Activated effector memory CD4-positive, alpha-beta T cell treated with Interleukin-2 at 50 U/mL for 16 hours (primary cell): ENCODE data around the gene MMRN2.
A peak's percentile ranks its signal among the peaks of the same experiment; 100 is the strongest.
"Not testable (repeated sequence)": the region's sequence is repeated elsewhere in the genome, so short reads cannot be mapped to it uniquely, and the experiment has no call there.

Experiments used
- DNase-seq: peaks from one replicate; pipeline ENCODE4 v3.0.0-alpha.2; 2020

MMRN2 gene, protein sequence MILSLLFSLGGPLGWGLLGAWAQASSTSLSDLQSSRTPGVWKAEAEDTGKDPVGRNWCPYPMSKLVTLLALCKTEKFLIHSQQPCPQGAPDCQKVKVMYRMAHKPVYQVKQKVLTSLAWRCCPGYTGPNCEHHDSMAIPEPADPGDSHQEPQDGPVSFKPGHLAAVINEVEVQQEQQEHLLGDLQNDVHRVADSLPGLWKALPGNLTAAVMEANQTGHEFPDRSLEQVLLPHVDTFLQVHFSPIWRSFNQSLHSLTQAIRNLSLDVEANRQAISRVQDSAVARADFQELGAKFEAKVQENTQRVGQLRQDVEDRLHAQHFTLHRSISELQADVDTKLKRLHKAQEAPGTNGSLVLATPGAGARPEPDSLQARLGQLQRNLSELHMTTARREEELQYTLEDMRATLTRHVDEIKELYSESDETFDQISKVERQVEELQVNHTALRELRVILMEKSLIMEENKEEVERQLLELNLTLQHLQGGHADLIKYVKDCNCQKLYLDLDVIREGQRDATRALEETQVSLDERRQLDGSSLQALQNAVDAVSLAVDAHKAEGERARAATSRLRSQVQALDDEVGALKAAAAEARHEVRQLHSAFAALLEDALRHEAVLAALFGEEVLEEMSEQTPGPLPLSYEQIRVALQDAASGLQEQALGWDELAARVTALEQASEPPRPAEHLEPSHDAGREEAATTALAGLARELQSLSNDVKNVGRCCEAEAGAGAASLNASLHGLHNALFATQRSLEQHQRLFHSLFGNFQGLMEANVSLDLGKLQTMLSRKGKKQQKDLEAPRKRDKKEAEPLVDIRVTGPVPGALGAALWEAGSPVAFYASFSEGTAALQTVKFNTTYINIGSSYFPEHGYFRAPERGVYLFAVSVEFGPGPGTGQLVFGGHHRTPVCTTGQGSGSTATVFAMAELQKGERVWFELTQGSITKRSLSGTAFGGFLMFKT

DNA sequence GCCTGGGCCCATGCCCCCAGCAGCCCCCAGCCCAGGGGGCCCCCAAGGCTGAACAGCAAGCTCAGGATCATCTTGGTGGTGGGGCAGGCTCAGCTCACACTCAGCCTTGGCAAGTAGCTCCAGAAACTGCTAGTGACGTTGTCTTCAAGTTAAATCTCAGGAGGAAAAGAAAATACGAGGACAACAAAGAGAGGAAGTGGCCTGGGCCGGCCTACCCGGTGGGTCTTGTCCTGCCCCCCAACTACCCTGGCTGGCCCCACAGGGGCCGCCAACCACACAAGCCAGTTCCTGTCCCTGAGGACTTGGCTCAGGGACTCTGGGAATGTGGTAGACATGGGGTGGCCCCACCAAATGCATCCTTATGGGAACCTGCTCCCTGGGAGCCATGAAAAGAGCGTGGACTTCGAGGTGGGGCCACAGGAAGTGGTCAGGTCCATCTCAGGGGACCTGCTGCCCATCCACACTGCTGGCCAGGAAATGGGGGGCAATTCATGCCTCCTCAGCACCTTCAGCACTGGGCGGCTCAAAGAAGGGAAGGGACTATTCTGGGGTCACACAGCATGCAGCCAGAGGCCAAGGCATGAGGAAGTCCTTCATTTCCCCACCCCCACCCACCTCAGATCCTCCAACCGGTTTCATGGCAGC, at the start of gene MMRN2:
Gene MMRN2 (minus strand): TSS at position 145 of the 645 bp plus-strand sequence. CDS start 74 bp downstream, at position 71.
- no peak for DNase-seq

DNA sequence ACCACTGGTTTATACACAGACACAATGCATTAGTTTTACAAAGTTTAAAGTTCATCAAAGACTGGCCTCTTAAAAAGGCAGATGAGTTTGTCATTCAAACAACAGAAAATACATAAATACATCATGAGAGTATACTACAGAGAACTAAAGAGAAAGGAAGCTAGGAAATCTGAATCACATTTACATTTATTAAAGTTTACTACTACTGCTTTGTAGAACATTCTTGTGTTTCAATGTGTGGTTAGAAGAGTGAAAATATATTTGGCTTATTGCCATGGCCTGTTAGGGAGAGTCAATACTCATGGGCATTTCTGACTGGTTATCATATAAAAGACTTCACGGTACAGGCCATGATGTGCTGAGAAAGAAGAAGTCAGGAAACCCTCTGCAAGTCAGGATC, 49.7 kb upstream of the MMRN2 start:
- not testable (repeated sequence) for DNase-seq

DNA sequence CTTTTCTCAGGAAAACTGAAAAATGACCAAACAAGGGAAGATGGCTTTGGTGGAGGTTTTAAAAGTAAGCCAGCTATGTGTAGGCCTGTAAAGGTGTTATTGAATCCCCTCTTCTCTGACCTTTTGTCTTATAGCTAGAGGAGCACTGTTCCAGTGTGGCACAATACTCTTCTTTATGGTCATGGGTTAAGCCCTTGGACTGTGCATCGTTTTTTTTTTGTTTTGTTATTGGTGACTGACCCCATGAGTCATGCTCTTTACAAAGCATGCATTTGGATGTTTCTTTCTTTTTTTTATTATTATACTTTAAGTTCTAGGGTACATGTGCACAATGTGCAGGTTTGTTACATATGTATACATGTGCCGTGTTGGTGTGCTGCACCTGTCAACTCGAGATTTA, 43.1 kb upstream of the MMRN2 start:
- no peak for DNase-seq

DNA sequence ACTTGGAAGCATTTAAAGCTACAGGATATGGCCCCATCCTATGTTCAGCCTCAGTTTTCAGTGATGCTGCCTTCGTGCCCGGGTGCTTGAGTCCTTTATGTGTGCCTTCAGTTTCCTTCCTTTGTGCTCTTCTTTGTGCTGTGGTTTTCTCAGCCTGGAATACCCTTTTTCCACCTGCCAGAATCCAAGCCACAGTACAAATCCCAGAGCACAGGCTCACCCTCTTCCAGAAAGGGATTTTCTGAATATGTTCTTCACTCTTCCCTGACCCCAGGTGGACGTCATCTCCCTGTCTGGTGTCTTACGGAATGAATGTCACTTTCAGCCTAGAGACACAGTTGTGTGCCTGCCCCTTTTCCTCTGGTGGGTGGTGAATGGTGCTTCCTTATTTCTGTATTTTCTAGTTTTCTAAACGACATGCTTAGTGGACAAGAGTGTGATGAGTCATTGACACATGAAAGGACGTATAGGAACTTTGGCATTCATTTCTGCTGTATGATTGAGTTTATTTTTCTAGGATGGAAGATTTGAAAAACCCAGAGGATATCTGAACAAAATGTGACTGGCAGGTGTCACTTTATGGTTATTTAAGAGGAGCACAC, 42.5 kb upstream of the MMRN2 start:
- not testable (repeated sequence) for DNase-seq

DNA sequence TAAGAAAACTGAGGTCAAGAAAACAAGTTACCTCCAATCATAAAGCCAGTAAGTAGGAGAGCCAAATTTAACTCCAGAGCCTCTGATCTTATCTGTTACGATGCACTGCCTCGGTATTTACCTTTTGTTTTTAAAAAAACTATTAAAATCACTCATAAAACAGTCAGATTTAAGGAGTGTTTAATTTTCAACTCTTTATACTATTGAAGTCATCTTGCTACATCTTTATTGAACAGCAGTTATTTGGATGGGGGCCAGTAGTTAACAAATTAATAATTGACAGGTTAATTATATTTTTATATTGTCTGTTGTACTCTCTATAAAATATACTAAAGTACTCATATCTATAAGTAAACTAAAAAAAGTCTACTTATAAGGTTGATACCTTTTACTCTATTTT, 35.5 kb upstream of the MMRN2 start:
- no peak for DNase-seq

DNA sequence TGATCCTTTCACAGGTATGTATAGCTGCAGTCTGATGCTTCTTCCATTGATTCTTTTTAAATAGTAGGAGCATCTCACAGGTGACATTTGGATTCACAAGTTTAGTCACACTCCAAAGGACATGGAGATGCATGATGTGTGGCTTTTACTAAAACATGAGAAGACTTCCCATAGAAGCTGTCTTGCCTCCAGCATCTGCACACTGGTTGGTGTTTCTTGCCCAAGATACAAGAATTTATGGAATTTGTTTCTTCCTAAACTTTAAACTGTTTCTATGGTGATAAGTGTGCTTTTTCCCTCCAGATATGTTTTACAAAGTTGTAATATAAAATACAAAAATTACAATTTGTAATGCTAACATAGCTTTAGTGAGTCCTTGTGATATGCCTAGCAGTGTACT, 35.0 kb upstream of the MMRN2 start:
- no peak for DNase-seq

DNA sequence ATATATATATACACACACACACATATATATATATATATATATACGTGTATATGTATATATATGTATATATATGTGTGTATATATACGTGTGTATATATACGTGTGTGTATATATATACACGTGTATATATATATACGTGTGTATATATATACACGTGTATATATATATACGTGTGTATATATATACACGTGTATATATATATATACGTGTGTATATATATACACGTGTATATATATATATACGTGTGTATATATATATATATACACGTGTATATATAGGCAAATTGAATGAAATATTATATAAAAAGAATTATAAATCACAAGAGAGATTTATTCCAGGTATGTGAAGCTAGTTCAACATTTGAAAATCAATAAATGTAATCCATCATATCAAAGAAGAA, 33.9 kb upstream of the MMRN2 start:
- not testable (repeated sequence) for DNase-seq

DNA sequence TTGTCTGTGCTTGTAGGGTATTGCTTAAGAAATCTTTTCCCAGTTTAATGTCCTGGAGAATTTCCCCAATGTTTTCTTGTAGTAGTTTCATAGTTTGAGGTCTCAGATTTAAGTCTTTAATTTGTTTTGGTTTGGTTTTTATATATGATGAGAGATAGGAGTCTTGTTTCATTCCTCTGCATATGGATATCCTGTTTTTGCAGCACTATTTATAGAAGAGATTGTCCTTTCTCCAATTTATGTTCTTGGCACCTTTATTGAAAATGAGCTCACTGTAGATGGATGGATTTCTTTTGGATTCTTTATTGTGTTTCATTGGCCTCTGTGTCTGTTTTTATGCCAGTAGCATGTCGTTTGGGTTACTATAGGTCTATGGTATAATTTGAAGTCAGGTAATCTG, 31.1 kb upstream of the MMRN2 start:
- DNase-seq, result no peak

DNA sequence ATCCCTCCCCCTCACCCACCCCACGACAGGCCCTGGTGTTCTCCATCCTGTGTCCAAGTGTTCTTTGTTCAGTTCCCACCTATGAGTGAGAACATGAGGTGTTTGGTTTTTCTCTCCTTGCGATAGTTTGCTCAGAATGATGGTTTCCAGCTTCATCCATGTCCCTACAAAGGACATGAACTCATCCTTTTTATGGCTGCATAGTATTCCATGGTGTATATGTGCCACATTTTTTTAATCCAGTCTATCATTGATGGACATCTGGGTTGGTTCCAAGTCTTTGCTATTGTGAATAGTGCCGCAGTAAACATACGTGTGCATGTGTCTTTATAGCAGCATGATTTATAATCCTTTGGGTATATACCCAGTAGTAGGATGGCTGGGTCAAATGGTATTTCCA, 27.1 kb upstream of the MMRN2 start:
- not testable (repeated sequence) for DNase-seq

DNA sequence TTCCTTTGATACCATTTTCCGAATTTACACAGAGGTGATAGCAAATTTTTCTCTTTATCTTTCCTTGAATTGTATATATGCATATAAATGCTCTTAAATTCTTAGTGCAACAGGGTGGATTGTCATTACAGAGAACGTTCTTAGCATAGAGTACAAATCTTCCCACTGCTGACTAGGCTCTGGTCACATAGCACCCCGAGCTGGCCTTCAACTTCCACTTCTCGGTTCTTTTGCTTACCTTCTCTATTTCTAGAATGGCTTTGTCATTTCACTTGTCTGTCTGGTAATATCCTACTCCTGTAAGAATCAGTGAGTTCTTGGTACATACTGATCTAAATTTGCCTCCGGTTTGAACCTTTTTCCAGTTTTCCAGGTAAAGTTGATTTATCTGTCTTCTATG, 24.3 kb upstream of the MMRN2 start:
- DNase-seq, result no peak

DNA sequence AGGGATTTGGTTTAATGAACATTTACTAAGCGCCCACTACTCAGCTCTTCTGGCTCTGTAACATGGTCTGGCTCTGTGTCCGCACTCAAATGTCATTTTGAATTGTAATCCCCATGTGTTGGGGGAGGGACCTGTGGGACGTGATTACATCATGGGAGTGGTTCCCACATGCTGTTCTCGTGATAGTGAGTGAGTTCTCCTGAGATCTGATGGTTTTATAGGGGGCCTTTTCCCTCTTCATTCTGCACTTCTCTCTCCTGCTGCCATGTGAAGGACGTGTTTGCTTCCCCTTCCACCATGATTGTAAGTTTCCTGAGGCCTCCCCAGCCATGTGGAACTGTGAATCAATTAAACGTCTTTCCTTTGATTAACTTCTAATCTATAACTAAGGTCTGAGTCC, 23.6 kb upstream of the MMRN2 start:
- not testable (repeated sequence) for DNase-seq

DNA sequence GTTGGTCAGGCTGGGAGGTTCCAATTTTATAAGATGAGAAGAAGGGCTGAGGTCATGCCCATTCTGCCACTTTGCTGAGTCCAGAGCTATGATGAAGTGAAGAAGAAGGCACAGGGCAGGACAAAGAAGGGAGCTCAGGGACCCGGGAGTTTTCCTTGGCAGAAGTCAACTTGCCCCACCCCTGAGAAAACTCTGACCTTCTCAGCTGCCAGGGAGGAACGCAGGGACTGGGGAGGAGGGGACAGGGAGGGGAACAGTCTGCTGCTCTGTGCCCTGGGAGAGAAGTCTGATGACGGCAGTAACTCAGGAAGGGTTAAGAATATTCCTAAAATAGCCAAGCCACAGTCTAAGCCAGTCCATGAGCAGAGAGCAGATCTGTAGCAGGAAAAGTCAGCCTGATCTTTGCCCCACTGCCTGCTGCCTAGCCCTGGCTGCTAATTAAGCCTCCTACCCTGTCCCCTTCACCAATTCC, 22.6 kb upstream of the MMRN2 start:
- DNase-seq, result no peak

DNA sequence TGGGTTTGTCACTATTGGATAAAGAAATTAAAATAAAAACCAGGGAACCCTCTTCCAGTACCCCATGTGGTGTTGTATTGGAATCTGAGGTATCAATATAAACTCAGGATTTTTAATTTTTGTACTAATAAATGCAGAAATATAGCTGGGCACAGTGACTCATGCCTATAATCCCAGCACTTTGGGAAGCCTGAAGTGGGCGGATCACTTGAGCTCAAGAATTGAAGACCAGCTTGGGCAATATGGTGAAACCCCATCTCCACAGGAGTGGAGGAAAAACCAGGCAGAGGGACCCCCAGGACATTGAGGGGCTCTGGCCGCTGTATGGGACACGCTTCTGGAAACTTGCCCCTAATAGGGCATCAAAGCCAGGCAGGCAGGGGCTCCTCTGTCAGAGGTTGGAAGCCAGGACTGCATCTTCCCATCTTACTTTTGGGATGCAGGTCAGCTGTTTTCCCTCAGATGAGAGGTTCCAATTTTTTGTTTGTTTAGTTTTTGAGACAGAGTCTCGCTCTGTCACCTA, 21.9 kb upstream of the MMRN2 start:
- no peak for DNase-seq

DNA sequence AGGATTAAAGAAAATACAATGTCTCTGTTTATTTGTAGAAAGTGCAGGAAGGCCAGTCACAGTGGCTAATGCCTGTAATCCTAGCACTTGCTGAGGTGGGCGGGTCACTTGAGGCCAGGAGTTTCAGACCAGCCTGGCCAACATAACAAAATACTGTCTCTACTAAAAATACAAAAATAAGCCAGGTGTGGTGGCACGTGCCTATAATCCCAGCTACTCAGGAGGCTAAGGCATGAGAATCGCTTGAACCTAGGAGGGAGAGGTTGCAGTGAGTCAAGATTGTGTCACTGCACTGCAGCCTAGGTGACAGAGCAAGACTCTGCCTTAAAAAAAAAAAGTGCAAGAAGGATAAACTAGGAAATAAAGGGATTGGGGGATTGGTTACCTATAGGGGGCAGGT, 21.0 kb upstream of the MMRN2 start:
- DNase-seq, result not testable (repeated sequence)

DNA sequence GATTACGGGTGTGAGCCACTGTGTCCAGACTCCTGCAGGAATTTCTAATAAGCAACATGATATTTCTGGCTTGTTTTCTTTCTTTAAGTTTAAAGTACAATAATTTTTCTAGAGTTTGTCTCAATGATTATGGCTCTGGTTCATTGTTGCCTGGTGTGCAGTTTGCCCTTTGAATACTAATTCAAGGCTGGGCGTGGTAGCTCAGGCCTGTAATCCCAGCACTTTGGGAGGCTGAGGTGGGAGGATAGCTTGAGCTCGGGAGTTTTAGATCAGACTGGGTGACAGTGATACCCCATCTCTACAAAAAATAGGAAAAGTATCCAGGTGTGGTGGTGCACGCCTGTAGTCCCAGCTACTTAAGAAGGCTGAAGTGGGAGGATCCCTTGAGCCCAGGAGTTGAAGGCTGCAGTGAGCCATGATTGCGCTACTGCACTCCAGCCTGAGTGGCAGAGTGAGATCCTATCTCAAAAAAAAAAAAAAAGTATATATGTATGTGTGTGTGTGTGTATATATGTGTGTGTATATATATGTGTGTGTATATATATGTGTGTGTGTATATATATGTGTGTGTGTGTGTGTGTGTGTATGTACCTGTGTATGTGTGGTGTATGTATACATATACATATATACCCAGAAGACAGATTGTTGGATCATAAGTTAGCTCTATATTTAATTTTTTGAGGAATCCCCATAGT, 19.1 kb upstream of the MMRN2 start:
- no peak for DNase-seq

DNA sequence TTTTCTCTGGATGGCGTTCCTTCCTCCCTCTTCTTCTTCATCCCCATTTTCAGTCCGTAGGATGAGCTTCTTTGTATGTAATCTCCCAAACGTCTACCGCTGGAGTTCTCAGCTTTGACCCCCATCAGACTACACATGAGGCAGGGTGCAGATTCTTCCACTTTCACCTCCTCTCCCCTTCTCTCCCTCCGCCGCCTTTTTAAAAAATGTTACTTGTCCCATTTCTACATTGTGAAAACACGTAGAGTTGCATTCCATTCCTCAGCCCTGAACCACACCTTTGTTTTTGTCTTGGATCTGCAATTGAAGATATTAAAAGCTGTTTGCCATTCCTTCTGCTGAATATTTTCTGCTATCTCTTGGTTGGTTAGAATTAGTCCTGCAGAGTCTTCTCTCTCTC, 17.1 kb upstream of the MMRN2 start:
- no peak for DNase-seq

DNA sequence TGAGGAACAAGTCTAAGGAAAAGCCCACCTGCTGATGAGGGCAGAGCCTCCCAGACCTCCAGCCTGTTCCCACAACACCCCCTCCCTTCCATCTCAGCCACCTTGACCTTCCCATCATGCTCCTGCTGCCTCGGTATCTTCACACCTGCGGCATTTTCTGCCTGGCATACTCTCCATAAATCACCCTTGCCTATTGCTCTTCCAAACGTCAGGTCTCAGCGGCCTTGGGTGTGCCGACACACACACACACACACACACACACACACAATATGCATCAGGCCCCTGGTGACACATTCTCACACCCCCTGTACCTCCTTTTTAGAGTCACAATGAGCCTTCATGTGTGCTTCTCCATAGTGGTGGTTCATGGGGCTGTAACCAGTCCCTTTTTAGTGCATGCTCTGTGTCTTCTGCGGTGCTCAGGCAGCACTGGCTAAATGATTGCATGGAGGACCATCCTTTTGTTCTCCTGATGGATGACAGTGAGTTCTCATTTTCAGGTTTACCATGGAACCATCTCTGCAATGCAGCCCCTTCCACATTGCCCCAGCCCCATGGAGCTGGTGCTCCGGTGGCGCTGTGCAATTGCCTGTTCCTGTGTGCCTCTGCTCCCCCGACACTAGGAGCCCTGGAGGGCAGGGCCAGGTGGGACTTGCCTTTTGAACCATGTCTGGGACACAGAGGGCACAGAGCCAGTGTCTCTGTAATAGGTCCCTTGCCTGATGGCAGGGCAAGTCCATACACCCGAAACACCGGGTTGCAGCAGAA, 15.4 kb upstream of the MMRN2 start:
- no peak for DNase-seq

DNA sequence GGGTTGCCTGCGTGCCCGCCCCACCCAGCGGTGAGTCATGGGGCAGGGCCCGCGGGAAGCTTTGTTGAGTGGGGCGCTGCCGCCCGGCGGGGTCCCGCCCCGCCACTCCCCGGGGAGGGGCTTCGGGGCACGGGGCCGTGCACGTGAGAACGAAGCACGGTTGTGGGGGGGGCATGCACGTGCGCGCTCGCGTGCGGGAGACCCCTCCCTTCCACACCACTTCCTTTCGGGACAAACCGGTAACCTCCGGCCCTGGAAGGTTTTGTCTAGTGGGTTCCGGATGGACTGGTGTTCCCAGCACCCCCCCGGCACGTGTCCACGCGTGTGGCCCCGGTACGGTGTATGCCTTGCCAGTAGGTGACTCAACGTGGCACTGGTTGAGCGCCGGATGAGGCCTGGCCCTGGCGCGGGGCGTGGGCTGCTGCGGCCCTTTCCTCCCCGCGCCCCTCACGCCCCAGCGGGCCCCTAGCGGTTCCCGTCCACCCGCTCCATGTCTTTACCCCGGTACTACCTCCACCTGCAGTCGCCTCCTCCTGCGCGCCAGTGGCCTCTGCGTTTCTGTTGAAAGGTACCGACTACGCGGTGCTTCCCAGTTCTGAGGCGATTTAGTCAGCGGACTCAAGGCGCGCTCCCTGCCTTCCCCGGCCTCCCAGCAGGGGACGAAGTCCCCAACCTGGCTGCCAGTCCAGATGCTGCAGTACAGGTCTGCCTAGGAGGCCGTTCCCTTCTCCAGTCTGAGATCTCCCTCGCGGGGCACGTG, 14.0 kb upstream of the MMRN2 start:
- DNase-seq, result peak; percentile 93

DNA sequence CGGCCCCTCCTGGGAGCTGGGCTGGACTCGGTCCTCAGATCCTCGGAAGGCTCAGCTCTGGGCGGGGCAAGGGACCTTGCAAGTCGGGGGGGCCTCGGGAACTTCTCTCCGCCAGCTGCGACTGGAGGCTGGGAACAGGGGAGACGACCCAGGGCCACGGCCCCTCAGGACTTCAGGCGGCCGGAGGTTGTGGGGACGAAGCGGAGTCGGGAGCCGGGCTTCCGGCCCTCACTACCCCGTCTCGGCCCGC, 13.5 kb upstream of the MMRN2 start:
- no peak for DNase-seq

DNA sequence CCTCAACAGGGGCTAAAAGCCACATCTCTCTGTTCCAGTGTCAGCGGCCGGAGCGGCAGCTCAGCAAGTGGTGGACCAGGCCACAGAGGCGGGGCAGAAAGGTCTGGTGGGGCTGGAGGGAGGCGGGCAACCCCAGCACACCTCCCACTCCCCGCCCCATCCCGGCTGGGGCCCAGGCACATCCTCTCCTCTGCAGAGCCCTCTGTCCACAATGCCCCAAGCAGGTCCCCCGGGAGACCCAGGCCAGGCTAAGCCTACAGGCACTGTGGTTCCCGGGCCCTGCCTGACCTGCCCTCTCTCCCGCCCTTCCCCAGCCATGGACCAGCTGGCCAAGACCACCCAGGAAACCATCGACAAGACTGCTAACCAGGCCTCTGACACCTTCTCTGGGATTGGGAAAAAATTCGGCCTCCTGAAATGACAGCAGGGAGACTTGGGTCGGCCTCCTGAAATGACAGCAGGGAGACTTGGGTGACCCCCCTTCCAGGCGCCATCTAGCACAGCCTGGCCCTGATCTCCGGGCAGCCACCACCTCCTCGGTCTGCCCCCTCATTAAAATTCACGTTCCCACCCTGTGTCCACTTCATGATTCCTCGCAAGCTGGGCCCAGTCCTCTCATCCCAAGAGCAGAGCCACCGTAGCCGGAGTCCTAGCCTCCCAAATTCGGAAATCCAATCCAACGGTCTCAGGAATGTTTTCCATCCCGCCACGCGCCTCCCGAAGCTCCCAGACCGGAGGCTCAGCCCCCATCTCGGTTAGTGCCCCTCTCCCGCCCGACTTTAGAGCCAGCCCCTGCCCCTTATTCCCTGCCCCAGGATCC, 13.0 kb upstream of the MMRN2 start:
- no peak for DNase-seq
